ENCODE results near the gene CAMTA1. TPM values are rescaled to one million over a fixed set of nuclear protein-coding genes. Genes with fewer than 3 reads are reported as not detected.
"Not testable (repeated sequence)": the region's sequence is repeated elsewhere in the genome, so short reads cannot be mapped to it uniquely, and the experiment has no call there.

CAMTA1 gene
- total RNA-seq, 1 donor from 2014 or later = 67.9 TPM

GRCh38 chr1:7365706-7366105 is 580.5 kb downstream of the CAMTA1 start:
- no peak for DNase-seq (ENCODE audit: low spot score)

- no peak for DNase-seq (ENCODE audit: low spot score)
These were observed 581.2 kb downstream of the CAMTA1 start for GRCh38 chr1:7366286-7366954.

- DNase-seq (ENCODE audit: low spot score) = no peak
These were observed 581.9 kb downstream of the CAMTA1 start for GRCh38 chr1:7366955-7367665.

- no peak for DNase-seq (ENCODE audit: low spot score)
These were observed 584.6 kb downstream of the CAMTA1 start for GRCh38 chr1:7369866-7370265.

- no peak for DNase-seq (ENCODE audit: low spot score)
These were observed 586.7 kb downstream of the CAMTA1 start for GRCh38 chr1:7371926-7372325.

- no peak for DNase-seq (ENCODE audit: low spot score)
These were observed 587.3 kb downstream of the CAMTA1 start for GRCh38 chr1:7372477-7373120.

GRCh38 chr1:7373251-7373650 is 588.0 kb downstream of the CAMTA1 start:
- no peak for DNase-seq (ENCODE audit: low spot score)

GRCh38 chr1:7373876-7374562 is 588.8 kb downstream of the CAMTA1 start:
- DNase-seq (ENCODE audit: low spot score) = no peak

- no peak for DNase-seq (ENCODE audit: low spot score)
These were observed 589.4 kb downstream of the CAMTA1 start for GRCh38 chr1:7374563-7375160.

GRCh38 chr1:7375329-7375728 is 590.1 kb downstream of the CAMTA1 start:
- no peak for DNase-seq (ENCODE audit: low spot score)

GRCh38 chr1:7375781-7376660 is 590.8 kb downstream of the CAMTA1 start:
- no peak for DNase-seq (ENCODE audit: low spot score)

- no peak for DNase-seq (ENCODE audit: low spot score)
These were observed 591.4 kb downstream of the CAMTA1 start for GRCh38 chr1:7376676-7377075.

GRCh38 chr1:7378346-7379130 is 593.3 kb downstream of the CAMTA1 start:
- DNase-seq (ENCODE audit: low spot score) = no peak

GRCh38 chr1:7379441-7379971 is 594.3 kb downstream of the CAMTA1 start:
- no peak for DNase-seq (ENCODE audit: low spot score)

GRCh38 chr1:7380068-7380467 is 594.8 kb downstream of the CAMTA1 start:
- DNase-seq (ENCODE audit: low spot score) = not testable (repeated sequence)

- no peak for DNase-seq (ENCODE audit: low spot score)
These were observed 595.5 kb downstream of the CAMTA1 start for GRCh38 chr1:7380712-7381111.

- not testable (repeated sequence) for DNase-seq (ENCODE audit: low spot score)
These were observed 596.5 kb downstream of the CAMTA1 start for GRCh38 chr1:7381729-7382128.

- DNase-seq (ENCODE audit: low spot score) = no peak
These were observed 597.7 kb downstream of the CAMTA1 start for GRCh38 chr1:7382971-7383370.

GRCh38 chr1:7383671-7384520 is 598.6 kb downstream of the CAMTA1 start:
- DNase-seq (ENCODE audit: low spot score) = no peak

All from mucosa of gallbladder (tissue), 1 donor.